GM21529 (cell line): ENCODE data around the gene WDR7.

Experiments
- ATAC-seq: cut with Tn5 transposase; IDR thresholded peaks from one replicate; pipeline ENCODE4 v1.9.1; 2021; ENCODE audit not compliant: unreplicated experiment

Gene WDR7

DNA sequence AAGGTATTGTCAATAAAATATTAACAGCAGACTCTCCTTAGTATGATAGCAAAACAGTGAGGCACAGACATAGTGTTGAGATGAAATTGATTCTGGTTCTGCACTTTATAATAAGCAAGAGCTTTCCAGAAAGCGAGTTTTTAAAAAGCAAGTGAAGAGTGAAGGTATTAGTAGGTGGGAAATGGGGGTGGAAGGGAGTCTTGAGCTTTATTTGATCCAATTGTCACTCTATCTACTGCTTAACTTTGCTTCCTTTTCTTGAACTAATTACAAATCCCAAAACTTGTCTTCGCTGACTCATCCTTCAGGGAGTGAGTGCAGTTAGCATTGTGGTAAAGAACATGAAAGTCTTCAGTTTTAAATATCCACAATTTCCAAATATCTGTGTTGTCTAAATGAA, 375.2 kb downstream of the WDR7 start:
- no peak for ATAC-seq

DNA sequence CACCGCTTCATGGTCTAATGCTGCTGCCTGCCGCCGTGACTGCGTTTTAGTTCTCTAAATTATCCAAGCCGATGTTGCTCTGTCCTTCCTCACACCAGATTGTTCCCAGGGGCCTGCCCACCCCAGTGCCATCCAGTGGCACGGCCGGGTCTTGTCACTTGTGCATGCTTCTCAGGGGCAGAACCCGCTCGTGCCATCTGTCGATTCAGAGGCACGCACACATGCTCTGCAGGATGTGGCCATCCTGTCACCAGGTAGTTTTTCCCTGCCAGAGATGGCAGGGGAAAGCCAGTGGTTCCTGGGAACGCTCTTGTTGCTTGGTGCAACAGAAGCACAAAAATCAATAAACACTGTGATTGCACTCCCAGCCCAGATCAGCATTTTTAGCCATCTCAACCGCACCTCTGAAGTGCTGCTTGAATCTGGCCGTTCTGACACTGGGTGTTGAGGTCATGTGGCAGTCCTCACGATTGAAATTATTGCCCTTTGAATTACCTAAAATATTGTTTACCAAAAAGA, 376.1 kb downstream of the WDR7 start:
- no peak for ATAC-seq

DNA sequence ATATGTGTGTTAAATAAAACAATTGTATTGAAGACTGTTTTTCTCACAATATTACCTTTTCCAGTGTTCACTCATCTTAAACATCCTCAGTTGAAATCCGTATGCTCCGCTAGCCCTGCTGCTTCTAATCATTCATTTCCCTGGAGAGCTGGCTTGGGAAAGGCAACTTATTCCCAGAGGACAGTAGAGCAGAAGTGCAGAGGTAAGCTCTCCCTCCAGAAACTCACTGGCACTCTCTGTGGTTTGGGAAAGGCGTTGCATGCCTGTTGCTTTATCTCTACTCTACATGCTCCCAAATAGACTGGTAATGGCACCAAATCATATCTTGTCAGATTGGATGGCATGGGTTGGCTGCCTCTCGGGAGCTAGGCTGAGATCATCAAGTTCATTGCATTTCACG, 378.6 kb downstream of the WDR7 start:
- no peak for ATAC-seq

DNA sequence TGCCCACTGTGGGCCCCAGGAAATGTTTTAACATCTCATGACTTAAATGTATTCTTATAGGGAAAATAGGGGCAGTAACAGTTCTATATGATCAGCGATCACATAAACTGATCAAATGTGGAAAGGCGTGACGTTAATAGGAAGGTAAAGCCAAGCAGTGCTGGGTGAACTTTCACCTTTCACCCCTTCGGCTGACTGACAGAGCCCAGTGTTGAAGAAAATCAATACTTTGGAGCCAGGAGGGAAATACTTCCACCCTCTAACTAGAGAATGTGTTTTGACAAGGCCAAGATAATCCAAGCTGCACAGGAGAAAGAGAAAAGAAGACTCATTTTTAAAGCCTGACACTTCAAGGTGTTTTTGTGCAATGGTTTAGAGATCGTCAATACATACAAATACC, 379.3 kb downstream of the WDR7 start:
- ATAC-seq, result no peak

DNA sequence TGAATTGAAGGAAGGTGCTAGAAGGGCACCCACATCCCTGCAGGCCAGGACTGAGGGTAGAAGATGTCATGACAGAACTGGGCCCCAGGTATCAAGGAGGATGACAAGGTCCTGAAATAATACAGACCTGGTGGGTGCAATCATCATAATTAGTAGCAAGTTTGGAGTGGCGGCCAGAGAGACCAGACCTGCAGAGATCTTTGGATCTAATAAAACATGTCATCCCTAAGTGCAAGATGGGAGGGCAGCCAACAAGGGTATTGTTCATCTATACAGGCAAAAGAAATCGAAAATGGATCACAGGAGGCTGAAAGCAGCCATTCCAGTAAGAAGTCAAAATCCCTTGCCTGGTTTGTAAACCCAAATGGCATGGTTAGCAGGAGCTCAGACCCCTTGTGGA, 384.4 kb downstream of the WDR7 start:
- ATAC-seq, result no peak

DNA sequence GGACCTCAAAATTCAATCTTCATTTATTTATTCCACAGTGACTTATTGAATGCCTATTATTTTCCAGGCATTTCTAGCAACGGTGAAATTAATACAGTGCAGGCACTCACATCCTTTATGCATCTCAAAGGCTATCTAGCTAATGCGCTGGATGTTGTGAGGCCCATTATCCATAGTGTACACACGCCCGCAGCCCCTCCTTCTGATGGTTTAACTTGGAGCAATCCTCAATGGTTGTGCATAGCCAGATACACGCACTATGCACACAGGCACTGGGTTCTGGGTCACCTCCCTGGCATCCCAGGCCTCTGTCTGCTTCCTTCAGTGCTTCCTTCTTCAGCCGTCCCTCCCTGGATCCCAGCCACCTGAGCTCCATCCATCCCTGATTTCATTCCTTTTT, 387.2 kb downstream of the WDR7 start:
- no peak for ATAC-seq

DNA sequence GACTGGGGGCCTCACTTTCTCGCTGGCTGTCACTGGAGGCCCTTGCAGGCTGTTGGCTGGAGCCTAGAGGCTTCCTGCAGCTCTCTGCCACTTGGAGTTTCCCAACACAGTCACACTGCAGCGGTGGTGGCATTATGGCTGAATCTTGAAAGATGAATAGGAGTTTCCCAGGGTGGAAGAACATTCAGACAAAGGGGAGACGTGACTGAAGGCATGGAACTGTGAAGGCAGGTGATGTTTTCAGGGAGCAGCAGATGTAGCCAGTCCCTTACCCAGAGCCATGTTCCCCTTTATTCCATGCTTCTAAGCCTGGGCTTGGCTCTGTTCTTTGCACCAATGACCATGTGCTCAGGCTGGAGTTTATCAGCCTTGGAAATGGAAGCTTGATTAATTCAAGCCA, 389.0 kb downstream of the WDR7 start:
- no peak for ATAC-seq

DNA sequence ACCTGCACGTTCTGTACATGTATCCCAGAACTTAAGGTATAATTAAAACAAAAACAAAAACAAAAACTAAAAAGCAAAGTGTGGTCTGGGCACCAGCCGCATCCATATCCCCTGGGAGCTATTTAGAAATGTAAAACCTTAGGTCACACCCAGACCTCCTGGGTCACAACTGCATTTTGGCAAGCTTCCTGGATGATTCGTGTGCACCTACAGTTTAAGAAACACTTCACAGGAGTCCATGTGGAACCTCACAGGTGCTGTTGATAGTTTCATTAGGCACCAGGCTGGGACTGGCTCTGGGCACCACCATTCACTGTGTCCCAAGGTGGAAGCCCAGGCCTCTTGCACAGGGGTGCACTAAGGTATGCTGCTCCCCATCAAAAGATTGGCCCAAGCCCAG, 392.1 kb downstream of the WDR7 start:
- ATAC-seq, result no peak

DNA sequence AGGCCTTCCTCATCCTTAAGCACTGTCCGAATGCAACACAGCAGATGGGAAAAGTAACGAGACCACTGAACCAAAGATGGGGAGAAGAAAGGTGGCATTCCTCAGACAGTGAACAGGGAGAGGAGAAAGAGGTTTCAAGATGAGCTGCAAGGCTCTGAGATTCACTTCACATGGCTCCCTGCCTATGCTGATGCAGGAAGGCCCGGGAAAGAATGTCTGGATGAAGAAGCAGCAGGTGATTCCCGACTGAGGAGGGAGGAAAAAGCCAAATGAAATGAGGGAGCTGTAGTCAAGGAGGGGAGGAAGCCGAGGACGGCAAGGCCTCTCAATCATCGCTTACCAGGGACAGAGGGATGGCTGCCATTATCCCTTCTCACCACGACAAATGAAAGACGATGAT, 397.2 kb downstream of the WDR7 start:
- ATAC-seq, result no peak

DNA sequence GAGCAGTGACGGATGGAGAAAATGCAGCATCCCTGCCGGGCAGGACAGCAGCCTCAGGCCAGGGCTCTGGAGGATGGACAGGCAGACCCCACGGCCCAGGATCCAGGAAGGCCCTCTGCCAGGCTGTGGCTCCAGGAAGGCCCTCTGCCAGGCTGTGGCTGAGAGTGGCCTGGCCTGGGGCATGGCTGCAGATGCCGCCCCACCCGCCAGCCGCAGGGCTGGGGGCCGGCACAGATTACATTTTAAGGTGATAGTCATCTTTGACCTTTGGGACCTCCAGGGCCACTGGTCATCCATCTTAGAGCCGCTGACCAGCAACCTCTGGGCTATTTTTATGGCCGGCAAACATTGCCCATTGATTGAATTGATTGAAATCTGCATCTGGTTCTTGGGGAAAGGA, 397.7 kb downstream of the WDR7 start:
- no peak for ATAC-seq

DNA sequence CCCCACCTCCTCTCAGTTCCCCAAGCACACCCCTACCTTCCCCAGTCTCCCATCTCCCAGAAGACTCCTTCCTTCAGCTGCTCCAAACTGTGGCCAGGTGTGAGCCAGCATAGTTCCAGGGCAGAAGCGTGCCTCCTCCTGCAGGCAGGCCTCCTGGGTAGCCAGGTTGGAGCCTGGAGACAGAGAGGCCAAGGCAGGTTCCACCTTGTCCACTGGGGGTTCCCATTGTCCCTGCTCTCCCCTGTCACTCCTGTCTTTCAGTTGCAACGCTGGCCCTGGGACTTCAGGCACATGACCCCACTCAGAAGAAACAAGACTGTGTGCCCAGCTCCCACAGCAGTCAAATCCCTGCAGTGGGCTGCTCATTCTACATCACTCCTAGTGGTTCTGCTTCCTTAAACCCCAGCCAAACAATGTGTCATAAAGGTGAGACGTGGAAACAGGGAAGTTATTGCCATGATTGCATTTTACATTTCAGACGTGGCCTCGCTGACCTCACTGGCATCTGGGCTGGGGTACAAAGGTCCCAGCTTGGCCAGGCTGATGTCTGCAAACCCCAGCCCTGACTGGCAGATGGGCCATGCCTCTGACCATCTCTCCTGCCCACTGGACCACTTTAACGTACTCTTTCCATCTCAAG, 399.3 kb downstream of the WDR7 start:
- no peak for ATAC-seq

DNA sequence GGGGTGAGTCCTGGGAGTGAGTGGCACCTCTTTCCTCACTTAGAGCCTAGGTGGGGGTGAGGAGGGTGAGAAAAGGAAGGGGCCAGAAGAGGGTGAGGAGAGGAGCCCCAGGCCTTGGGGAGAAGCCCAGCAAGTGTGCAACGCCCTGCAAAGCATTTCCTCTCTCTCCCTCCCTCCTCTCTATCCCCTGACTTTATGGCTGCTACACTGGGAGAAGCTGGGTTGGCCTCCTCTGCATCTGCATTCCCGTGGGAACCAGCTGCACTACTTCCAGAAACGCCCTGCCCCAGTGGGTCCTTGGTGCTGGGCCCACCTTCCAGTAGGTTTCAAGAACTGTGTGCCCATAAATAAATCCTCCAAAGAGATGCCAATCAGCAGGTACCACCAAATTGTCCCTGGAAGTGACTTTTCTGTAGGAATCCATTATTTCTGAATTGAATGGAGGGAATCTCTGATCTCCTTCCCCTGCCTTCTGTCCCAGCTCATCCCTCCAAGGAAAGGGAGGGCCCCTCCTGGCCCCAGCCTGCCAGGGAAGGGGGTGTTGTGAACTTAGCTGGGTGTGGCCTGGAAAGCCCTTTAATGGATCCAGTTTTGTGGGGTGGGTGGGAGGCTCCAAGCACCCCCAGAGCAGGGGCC, 400.0 kb downstream of the WDR7 start:
- ATAC-seq, result no peak

DNA sequence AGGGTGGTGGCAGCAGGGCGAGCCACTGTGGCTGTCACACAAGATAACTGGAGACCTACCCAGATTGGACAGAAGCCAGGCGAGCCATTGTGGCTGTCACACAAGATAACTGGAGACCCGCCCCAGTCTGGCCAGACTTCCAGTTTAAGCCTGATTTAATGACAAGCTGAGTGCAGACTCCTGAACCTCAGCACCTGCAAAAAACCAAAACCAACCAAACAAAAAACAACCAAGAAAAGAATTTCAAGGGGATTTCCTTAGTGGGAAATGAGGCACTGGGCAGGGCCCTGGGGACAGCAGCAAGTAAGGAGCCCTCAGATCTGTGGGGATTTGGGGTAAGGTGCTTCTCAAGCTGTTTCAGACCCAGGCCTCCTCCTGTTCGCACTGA, 400.5 kb downstream of the WDR7 start:
- peak; percentile 64 for ATAC-seq

DNA sequence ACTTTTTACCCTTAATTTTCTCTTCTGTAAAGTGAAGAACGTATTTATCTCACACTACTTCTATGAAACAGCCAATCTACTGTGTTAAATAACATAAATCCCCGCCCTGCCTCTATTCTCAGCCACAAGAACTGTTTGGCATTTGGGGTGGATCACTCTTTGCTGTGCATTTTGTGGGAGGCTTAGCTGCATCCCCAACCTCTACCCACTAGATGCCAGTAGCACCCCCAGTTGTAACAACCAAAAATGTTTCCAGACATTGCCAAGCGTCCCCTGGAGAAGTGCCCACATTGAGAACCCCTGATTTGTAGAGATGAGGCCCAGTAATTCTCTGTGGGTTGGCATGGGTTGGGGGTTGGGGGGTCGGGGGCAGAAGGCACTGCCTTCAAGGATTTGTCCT, 401.0 kb downstream of the WDR7 start:
- ATAC-seq, result peak; percentile 42

DNA sequence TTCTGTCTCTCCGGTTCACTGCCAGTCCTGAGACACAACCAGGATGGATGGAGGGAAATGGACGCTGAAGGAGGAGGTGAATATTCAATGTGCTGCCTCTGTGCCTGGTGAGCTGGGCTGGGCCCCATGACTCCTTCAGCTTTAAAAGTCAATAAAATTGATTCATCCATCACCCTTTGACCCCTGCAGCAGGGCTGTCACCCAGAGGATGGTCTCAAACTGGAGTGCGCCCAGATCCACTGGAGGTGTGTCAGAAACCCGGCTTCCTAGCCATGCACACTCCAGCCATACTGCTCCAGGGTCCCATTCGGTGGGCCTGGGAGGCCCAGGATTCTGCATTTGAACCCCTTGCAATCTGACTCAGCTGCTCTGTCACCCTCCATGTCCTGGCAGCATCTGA, 401.6 kb downstream of the WDR7 start:
- ATAC-seq, result no peak

DNA sequence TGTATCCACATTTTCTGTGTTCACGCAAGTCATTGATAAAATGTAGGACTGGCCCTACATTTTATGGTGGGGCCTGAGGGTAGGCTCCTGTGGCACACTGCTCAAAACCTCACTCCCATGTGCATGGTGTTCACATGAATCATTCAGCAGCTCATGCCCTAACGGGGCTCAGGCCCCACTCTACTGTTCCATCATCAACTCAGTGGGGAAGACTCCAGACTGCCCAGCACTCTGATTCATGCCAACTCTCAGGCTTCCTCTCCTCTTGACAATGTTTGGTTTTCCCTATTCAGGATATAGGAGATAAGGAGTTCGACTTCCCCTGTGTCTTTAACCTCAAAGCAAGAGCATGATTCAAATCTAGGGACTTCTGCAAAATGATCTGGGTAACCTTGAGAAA, 403.7 kb downstream of the WDR7 start:
- ATAC-seq, result no peak

DNA sequence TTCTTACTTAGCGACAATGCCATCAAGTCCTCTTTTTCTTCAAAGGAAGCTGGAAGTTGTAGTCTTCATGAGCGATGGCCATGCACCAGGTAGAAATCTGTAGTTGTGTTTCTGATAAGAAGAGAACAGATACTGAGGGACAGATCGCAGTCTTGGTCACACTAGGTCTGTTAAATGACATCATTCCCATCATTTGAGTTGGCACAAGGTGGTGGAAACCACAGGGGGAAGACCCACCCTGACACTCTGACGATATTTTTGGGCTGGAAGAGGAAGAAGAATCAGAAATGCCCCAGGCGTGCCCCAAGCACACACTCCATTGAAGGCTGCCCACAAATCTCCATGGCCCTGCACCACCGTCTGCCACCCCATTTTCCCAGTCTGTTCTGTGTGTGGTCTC, 406.7 kb downstream of the WDR7 start:
- ATAC-seq, result peak; percentile 88

DNA sequence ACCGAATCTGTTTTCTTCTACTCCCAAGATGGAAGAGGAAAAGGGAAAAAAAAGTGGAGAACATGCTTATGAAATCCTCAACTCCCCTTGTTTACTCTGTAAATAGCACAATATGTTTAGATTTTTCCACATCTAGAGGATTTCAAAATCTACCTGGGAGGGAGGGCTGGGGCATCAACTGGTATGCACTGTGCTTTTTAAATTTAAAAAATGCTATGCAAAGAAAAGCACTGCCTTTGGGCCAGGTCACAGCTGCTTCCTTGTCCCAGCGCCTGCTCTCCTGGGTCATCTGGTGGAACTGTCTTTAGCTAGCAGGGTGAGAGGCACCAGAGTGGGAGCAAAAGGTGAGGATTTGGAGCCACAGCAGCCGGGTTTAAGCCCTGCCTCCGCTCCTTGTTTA, 407.6 kb downstream of the WDR7 start:
- no peak for ATAC-seq

DNA sequence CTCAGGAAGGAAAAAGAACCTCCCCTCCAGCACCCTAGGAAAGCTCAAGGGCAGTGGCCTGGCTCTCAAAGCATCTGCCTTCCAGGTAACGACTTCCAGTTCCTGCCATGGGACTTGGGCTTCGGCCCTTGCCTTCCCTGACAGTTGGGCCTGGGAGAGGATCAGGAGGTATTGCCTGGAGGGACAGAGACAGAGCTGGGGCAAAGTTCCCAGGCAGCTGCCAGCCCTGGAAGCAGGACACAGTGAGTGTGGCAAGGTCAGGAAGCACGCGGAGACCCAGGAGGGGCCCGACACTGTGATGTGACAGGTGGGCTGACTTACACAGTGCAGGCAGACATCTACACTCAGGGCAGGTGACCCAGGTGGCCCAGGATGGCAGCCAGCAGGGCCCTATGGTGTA, 408.2 kb downstream of the WDR7 start:
- no peak for ATAC-seq

DNA sequence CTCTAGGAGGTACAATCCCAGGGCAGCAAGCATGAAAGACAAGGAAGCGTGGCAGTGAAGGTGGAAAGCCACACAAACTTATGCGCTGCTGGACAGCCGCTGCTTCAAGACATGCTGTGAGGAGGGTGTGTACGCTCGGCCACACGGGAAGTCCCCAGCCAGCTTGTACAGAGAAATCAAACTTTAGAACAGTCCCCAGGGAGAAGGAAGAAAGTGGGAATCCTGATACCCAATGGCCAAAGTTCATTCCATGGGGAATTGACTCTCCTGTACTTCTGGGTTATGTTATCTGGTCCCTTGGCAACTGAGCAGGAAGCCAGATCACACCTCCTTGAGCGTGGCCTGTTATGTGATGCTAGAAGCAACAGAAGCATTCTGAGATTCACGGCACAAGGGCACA, 409.7 kb downstream of the WDR7 start:
- no peak for ATAC-seq

DNA sequence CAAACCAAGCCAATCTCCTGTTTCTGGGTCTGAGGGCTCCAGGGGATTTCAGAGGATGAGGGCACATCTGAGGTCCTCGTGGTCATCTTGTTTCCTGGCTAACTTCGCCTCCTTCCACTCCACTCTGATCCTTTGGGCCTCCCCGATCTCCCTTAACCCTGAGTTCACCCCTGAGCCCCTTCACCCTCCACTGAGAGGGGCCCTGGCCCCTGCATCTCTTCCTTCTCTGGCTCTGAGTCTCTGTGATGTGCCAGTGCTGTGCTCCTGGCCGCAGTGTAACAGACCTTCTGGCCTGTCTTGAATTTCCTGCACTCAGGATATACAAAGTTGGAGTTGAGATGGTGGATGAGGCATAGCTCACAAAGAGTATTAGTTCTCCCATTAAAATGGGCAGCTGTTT, 411.0 kb downstream of the WDR7 start:
- ATAC-seq, result no peak

DNA sequence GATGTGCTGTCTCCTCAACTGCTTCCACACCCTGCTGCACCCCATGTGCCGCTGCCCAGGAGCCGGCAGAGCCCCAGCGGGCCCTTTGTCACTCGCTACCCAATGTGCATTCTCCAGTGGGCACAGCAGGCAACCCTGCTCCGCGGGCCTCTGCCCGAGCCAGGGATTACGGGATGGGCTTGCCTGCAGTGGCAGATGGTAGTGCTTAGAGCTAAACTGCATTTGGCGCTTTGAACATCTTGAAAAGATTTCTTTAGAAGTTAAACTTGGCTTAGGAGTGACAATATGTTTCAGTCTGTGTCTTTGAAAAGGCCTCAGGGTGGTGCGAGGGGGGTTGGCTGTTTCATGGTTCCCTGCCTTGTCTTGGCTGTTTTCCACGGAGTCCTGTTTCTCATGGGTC, 411.7 kb downstream of the WDR7 start:
- ATAC-seq, result no peak

DNA sequence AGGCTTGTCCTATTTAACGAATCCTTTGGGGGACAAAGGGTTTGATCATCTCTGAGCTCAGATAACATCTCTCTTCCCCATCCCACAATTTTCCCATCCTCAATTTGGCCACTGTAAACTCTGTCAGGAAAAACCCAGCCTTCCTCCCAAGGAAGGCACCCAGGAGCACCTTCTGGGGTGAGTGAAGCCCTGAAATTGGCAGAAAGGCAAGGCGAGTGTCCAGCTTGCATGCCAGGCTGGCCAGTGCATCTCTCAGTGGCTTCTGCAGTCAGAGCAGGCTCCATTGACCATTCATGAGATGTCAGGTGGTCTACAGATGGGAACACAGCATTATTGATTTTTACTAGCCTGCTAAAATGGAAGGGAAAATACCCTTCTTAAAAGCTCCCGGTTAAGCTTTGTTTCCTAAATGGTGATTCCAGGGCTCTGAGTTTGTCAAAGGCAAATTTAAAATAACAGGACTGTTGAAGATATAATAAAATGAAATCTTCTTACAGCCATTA, 412.5 kb downstream of the WDR7 start:
- no peak for ATAC-seq
